Measurements from ENCODE around the gene S100A4. TPM values are rescaled to one million over a fixed set of nuclear protein-coding genes. Genes with fewer than 3 reads are reported as not detected.

The S100A4 gene
- total and polyA plus RNA-seq, 2 experiments from 2014 or later: 14.2 to 36.0 TPM

DNA sequence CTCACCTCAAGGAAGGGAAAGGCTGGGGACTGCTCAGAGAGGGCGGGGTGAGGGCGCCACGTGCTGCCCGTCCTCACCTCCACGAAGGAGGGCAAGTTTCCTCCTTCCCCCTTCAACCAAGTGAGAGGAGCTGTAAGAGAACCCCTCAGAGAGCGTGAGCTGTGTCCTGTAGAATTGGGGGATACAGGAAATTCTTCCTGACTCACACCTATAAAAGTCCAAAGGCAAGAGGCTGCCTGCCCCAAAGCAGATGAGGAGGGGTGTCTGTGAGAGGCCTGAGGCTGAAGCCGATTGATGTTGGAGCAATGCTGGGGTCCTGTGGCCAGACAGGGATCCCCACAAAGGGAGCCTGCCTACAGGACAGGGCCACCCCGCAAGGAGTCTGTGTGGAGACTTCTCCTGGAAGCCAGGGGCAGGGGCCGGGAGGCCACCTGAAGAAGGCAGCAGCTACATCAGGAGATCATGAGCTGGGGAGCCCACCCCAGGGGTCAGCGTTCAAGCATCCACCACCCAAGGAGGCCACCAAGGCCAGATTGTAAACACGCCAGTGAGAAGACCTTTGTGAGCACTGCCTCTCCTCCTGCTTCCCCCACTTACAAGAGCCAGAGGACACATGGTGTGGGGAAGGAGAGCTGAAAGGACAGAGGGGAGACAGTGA, 37.6 kb downstream of the S100A4 start (continued):
- TF ChIP-seq, protein P1, sequence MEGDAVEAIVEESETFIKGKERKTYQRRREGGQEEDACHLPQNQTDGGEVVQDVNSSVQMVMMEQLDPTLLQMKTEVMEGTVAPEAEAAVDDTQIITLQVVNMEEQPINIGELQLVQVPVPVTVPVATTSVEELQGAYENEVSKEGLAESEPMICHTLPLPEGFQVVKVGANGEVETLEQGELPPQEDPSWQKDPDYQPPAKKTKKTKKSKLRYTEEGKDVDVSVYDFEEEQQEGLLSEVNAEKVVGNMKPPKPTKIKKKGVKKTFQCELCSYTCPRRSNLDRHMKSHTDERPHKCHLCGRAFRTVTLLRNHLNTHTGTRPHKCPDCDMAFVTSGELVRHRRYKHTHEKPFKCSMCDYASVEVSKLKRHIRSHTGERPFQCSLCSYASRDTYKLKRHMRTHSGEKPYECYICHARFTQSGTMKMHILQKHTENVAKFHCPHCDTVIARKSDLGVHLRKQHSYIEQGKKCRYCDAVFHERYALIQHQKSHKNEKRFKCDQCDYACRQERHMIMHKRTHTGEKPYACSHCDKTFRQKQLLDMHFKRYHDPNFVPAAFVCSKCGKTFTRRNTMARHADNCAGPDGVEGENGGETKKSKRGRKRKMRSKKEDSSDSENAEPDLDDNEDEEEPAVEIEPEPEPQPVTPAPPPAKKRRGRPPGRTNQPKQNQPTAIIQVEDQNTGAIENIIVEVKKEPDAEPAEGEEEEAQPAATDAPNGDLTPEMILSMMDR (conservative IDR thresholded peaks at IDR 0.05; ENCODE audit: low read depth in 2 of 2): no peak
- TF ChIP-seq POLR2AphosphoS5 (IDR thresholded peaks at IDR 0.05; ENCODE audit: low read depth) (no peak), ZNF331 (CRISPR knock-in tag; IDR thresholded peaks at IDR 0.05; ENCODE audit: low read depth) (no peak)
- TF ChIP-seq, protein P2, sequence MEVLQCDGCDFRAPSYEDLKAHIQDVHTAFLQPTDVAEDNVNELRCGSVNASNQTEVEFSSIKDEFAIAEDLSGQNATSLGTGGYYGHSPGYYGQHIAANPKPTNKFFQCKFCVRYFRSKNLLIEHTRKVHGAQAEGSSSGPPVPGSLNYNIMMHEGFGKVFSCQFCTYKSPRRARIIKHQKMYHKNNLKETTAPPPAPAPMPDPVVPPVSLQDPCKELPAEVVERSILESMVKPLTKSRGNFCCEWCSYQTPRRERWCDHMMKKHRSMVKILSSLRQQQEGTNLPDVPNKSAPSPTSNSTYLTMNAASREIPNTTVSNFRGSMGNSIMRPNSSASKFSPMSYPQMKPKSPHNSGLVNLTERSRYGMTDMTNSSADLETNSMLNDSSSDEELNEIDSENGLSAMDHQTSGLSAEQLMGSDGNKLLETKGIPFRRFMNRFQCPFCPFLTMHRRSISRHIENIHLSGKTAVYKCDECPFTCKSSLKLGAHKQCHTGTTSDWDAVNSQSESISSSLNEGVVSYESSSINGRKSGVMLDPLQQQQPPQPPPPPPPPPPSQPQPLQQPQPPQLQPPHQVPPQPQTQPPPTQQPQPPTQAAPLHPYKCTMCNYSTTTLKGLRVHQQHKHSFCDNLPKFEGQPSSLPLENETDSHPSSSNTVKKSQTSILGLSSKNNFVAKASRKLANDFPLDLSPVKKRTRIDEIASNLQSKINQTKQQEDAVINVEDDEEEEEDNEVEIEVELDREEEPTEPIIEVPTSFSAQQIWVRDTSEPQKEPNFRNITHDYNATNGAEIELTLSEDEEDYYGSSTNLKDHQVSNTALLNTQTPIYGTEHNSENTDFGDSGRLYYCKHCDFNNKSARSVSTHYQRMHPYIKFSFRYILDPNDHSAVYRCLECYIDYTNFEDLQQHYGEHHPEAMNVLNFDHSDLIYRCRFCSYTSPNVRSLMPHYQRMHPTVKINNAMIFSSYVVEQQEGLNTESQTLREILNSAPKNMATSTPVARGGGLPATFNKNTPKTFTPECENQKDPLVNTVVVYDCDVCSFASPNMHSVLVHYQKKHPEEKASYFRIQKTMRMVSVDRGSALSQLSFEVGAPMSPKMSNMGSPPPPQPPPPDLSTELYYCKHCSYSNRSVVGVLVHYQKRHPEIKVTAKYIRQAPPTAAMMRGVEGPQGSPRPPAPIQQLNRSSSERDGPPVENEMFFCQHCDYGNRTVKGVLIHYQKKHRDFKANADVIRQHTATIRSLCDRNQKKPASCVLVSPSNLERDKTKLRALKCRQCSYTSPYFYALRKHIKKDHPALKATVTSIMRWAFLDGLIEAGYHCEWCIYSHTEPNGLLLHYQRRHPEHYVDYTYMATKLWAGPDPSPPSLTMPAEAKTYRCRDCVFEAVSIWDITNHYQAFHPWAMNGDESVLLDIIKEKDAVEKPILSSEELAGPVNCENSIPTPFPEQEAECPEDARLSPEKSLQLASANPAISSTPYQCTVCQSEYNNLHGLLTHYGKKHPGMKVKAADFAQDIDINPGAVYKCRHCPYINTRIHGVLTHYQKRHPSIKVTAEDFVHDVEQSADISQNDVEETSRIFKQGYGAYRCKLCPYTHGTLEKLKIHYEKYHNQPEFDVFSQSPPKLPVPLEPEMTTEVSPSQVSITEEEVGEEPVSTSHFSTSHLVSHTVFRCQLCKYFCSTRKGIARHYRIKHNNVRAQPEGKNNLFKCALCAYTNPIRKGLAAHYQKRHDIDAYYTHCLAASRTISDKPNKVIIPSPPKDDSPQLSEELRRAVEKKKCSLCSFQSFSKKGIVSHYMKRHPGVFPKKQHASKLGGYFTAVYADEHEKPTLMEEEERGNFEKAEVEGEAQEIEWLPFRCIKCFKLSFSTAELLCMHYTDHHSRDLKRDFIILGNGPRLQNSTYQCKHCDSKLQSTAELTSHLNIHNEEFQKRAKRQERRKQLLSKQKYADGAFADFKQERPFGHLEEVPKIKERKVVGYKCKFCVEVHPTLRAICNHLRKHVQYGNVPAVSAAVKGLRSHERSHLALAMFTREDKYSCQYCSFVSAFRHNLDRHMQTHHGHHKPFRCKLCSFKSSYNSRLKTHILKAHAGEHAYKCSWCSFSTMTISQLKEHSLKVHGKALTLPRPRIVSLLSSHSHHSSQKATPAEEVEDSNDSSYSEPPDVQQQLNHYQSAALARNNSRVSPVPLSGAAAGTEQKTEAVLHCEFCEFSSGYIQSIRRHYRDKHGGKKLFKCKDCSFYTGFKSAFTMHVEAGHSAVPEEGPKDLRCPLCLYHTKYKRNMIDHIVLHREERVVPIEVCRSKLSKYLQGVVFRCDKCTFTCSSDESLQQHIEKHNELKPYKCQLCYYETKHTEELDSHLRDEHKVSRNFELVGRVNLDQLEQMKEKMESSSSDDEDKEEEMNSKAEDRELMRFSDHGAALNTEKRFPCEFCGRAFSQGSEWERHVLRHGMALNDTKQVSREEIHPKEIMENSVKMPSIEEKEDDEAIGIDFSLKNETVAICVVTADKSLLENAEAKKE (CRISPR knock-in tag; IDR thresholded peaks at IDR 0.05): no peak

DNA sequence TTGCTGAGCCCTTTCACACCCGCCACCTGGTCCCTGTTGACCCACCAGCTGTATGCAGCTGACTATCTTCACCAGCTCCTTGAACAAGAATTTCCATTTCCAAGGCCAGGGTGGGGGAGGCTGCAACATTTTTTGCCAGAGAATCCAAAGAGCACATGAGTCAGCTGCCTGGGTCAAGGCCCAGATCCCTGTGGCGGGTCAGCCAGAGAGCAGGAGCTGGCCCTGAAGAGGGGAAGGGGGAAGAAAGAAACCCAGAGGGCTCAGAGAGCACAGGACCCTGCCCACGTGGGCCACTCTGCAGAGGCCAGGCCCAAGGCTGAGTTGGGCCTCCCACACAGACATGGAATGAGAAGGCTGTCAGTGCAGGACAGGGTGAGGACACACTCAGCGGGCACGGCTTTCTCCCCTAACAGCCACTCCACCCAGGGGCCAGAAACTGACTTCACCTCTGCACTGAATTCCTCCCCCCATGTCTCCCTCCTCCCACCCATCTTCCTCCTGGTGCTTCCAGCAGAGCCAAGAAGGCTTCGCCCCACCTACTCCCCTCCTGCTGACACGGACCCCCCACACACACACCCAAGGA, 38.7 kb downstream of the S100A4 start:
- no peaks in the 10 kb centered on the region for H4K20me1 ChIP-seq (replicated peaks; ENCODE audit: insufficient read depth)
- H3F3A ChIP-seq (replicated peaks; ENCODE audit: low read depth): no peaks in the 10 kb centered on the region
- no peak for ATAC-seq
- no peaks in the 10 kb centered on the region for H3K9me2 ChIP-seq (ENCODE audit: insufficient read depth)
- no peak for DNase-seq (ENCODE audit: low spot score)
- no peak overlapping the region for H3K4me2 ChIP-seq
- H3K4me1 ChIP-seq (ENCODE audit: insufficient read depth): no peaks in the 10 kb centered on the region
- Mint-ChIP-seq H3K27ac (no peak overlapping the region), H3K36me3 (ENCODE audit: low read depth) (no peaks in the 10 kb centered on the region), H3K27me3 (ENCODE audit: insufficient read depth, low read depth, poor library complexity) (peaks cover 2% of the 10 kb centered on the region), H3K9me3 (no peaks in the 10 kb centered on the region), H3K4me1 (peaks cover 10% of the 10 kb centered on the region; the same call in 1 of the 3 replicates), H3K4me3 (no peak overlapping the region)
- H3K4me3 ChIP-seq: no peak overlapping the region
- no peaks in the 10 kb centered on the region for H3K27me3 ChIP-seq (ENCODE audit: insufficient read depth)
- no peaks in the 10 kb centered on the region for H3K79me2 ChIP-seq (replicated peaks; ENCODE audit: insufficient read depth)
- no peak overlapping the region for H3K27ac ChIP-seq (ENCODE audit: low read depth)
- H2AFZ ChIP-seq: peak overlapping the region; percentile 52; the same call in 1 of the 2 replicates
- no peaks in the 10 kb centered on the region for H3K36me3 ChIP-seq (ENCODE audit: insufficient read depth)
- TF ChIP-seq EZH2 (IDR thresholded peaks at IDR 0.05; ENCODE audit: low read depth, unreplicated experiment): no peak
- no peak for TF ChIP-seq CREB1 (CRISPR knock-in tag; IDR thresholded peaks at IDR 0.05; ENCODE audit: low read depth)
- TF ChIP-seq, protein P2 (CRISPR knock-in tag; IDR thresholded peaks at IDR 0.05): no peak

Measured in GM23338 (cell line).